GM13977 (cell line): ENCODE data around the gene TMEM234.

Experiments
- DNase-seq: peaks from one replicate; pipeline ENCODE4 v3.0.0; 2012; ENCODE audit warnings: low spot score
- CTCF ChIP-seq: IDR thresholded peaks from 2 replicates; pipeline ENCODE4 v1.5.1; 2012; ENCODE audit warnings: mild to moderate bottlenecking, control low read depth; ENCODE audit not compliant: insufficient read depth; ENCODE audit errors: extremely low read depth, missing control alignments
- in situ Hi-C: fragments of 300-500 bp; cut with MboI; formaldehyde crosslinking; loops from one replicate; pipeline ENCODE4 v1.12.0; 2022; ENCODE audit warnings: low sequenced_read_pairs, low pct_unique_long_range_greater_than_20kb, mixed read lengths, inconsistent platforms; ENCODE audit not compliant: unreplicated experiment

Gene TMEM234

GRCh38 chr1:32195972-32196823, 26.0 kb downstream of the TMEM234 start:
- TF ChIP-seq CTCF = no peak
- no peak for DNase-seq
- in situ Hi-C loops = no loop called here

- in situ Hi-C loops = no loop called here
- no peak for TF ChIP-seq CTCF
- no peak for DNase-seq
Measured at GRCh38 chr1:32195531-32195930, 26.6 kb downstream of the TMEM234 start.

GRCh38 chr1:32194984-32195383, 27.2 kb downstream of the TMEM234 start:
- no peak for TF ChIP-seq CTCF
- no peak for DNase-seq
- in situ Hi-C loops = no loop called here

GRCh38 chr1:32192220-32192948, 29.8 kb downstream of the TMEM234 start:
- no peak for TF ChIP-seq CTCF
- no peak for DNase-seq
- in situ Hi-C loops = no loop called here

GRCh38 chr1:32187850-32188249, 34.3 kb downstream of the TMEM234 start:
- TF ChIP-seq CTCF = no peak
- in situ Hi-C loops = no loop called here
- DNase-seq = no peak

GRCh38 chr1:32186491-32186890, 35.7 kb downstream of the TMEM234 start:
- in situ Hi-C loops = no loop called here
- no peak for TF ChIP-seq CTCF
- DNase-seq = no peak
